Neural progenitor cell (in vitro differentiated cells): ENCODE data around the gene PPFIA2. TPM values are rescaled to one million over a fixed set of nuclear protein-coding genes. Genes with fewer than 3 reads are reported as not detected.

Source experiments
- DNase-seq: peaks from one replicate; pipeline ENCODE4 v3.0.0-alpha.2; 2016; ENCODE audit warnings: low spot score
- H2AFZ ChIP-seq: fragments of 200-600 bp; sonication (generic); replicated peaks from 2 replicates; pipeline ENCODE4 v1.6.1; 2016; ENCODE audit warnings: antibody characterized with exemption
- H3F3A ChIP-seq: fragments of 200-600 bp; sonication (generic); 2 replicates; pipeline ENCODE4 v1.6.1; 2016; ENCODE audit warnings: antibody characterized with exemption, low read depth
- H3K27ac ChIP-seq: fragments of 200-600 bp; sonication (generic); 2 replicates; pipeline ENCODE4 v1.5.1; 2016; ENCODE audit warnings: mild to moderate bottlenecking
- H3K27me3 ChIP-seq: fragments of 200-600 bp; sonication (generic); 2 replicates; pipeline ENCODE4 v1.6.1; 2016; ENCODE audit warnings: mild to moderate bottlenecking, moderate library complexity
- H3K36me3 ChIP-seq: fragments of 200-600 bp; sonication (generic); 2 replicates; pipeline ENCODE4 v1.5.1; 2016
- H3K4me1 ChIP-seq: fragments of 200-600 bp; sonication (generic); 2 replicates; pipeline ENCODE4 v1.6.1; 2016; ENCODE audit warnings: mixed run types
- H3K4me2 ChIP-seq: fragments of 200-600 bp; sonication (generic); 2 replicates; pipeline ENCODE4 v1.6.1; 2016
- H3K4me3 ChIP-seq: fragments of 200-600 bp; sonication (generic); 2 replicates; pipeline ENCODE4 v1.5.1; 2016
- H3K79me2 ChIP-seq: fragments of 200-600 bp; sonication (generic); 2 replicates; pipeline ENCODE4 v1.6.1; 2016; ENCODE audit warnings: low read depth
- H3K9ac ChIP-seq: fragments of 200-600 bp; sonication (generic); 2 replicates; pipeline ENCODE4 v1.6.1; 2016
- H3K9me3 ChIP-seq: fragments of 200-600 bp; sonication (generic); 2 replicates; pipeline ENCODE4 v1.5.1; 2016; ENCODE audit warnings: low read depth
- H4K20me1 ChIP-seq: fragments of 200-600 bp; sonication (generic); 2 replicates; pipeline ENCODE4 v1.6.1; 2016; ENCODE audit warnings: low read depth
- H3K27ac Mint-ChIP-seq: 3 replicates; pipeline ENCODE4 v1.8.0; 2021; ENCODE audit warnings: mixed read lengths
- H3K27me3 Mint-ChIP-seq: 2 replicates; pipeline ENCODE4 v1.8.0; 2022; ENCODE audit warnings: low read depth, mild to moderate bottlenecking, inconsistent platforms, moderate library complexity, mixed read lengths; ENCODE audit not compliant: insufficient read depth
- H3K36me3 Mint-ChIP-seq: 3 replicates; pipeline ENCODE4 v1.8.0; 2021; ENCODE audit warnings: mixed read lengths
- H3K4me1 Mint-ChIP-seq: 3 replicates; pipeline ENCODE4 v1.8.0; 2021; ENCODE audit warnings: mixed read lengths
- H3K4me3 Mint-ChIP-seq: 3 replicates; pipeline ENCODE4 v1.8.0; 2021; ENCODE audit warnings: mild to moderate bottlenecking, moderate library complexity, mixed read lengths
- H3K9me3 Mint-ChIP-seq: 3 replicates; pipeline ENCODE4 v1.8.0; 2020; ENCODE audit warnings: mixed read lengths
- EZH2 ChIP-seq: fragments of 200-600 bp; sonication (generic); IDR thresholded peaks from 2 replicates; pipeline ENCODE4 v1.6.1; 2017; ENCODE audit warnings: antibody characterized with exemption, mild to moderate bottlenecking, moderate library complexity
- EZH2phosphoT487 ChIP-seq: fragments of 200-600 bp; sonication (generic); IDR thresholded peaks from 2 replicates; pipeline ENCODE4 v1.6.1; 2017; ENCODE audit warnings: antibody characterized with exemption
- total RNA-seq: library from RNA; depleted of rRNA; stranded (reverse); fragments of >200 nt; gene quantifications from 2 replicates; pipeline ENCODE4 v1.2.3, GENCODE V29; 2015; ENCODE audit warnings: low replicate concordance
- TF ChIP-seq, protein P1 (sequence below): fragments of 200-600 bp; sonication (generic); IDR thresholded peaks from 2 replicates; pipeline ENCODE4 v1.5.1; 2017; ENCODE audit warnings: antibody characterized with exemption, mild to moderate bottlenecking

Gene PPFIA2
- total RNA-seq, 1 donor from 2014 or later, result 1.4 TPM

DNA sequence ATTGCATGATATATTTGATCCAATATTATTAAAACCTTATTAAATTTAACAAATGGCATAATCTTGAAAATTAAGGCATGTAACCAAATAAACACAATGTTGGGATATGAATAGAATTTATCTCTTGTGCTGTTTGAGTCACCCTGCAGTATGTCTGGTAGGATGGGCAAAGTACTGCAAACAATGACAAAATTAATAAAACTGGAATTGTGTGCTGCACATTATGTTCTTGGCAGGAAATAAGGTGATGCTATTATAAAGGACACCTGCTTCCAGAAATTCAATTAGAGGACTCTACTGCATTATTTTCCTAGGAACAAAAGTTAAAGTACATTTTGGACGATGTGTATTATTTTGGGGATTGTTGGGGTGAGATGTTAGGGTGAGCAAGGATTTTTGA lies 132.7 kb downstream of the PPFIA2 start:
- no peak overlapping the region for H3K27ac Mint-ChIP-seq
- TF ChIP-seq EZH2phosphoT487 (no peak), EZH2 (no peak)
- TF ChIP-seq, protein P1, sequence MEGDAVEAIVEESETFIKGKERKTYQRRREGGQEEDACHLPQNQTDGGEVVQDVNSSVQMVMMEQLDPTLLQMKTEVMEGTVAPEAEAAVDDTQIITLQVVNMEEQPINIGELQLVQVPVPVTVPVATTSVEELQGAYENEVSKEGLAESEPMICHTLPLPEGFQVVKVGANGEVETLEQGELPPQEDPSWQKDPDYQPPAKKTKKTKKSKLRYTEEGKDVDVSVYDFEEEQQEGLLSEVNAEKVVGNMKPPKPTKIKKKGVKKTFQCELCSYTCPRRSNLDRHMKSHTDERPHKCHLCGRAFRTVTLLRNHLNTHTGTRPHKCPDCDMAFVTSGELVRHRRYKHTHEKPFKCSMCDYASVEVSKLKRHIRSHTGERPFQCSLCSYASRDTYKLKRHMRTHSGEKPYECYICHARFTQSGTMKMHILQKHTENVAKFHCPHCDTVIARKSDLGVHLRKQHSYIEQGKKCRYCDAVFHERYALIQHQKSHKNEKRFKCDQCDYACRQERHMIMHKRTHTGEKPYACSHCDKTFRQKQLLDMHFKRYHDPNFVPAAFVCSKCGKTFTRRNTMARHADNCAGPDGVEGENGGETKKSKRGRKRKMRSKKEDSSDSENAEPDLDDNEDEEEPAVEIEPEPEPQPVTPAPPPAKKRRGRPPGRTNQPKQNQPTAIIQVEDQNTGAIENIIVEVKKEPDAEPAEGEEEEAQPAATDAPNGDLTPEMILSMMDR, result no peak
- Histone ChIP-seq H3F3A (peaks cover 21% of the 10 kb centered on the region), H3K36me3 (no peaks in the 10 kb centered on the region), H3K79me2 (no peaks in the 10 kb centered on the region), H3K27me3 (no peaks in the 10 kb centered on the region), H3K4me3 (no peak overlapping the region), H3K9me3 (no peaks in the 10 kb centered on the region), H4K20me1 (no peaks in the 10 kb centered on the region), H2AFZ (no peak overlapping the region), H3K4me2 (no peak overlapping the region), H3K27ac (no peak overlapping the region), H3K9ac (no peak overlapping the region), H3K4me1 (peaks cover 7% of the 10 kb centered on the region)
- H3K27me3 Mint-ChIP-seq, result no peaks in the 10 kb centered on the region
- no peak for DNase-seq
- no peaks in the 10 kb centered on the region for H3K9me3 Mint-ChIP-seq
- no peaks in the 10 kb centered on the region for H3K36me3 Mint-ChIP-seq
- H3K4me3 Mint-ChIP-seq, result no peak overlapping the region
- peaks cover 4% of the 10 kb centered on the region for H3K4me1 Mint-ChIP-seq

DNA sequence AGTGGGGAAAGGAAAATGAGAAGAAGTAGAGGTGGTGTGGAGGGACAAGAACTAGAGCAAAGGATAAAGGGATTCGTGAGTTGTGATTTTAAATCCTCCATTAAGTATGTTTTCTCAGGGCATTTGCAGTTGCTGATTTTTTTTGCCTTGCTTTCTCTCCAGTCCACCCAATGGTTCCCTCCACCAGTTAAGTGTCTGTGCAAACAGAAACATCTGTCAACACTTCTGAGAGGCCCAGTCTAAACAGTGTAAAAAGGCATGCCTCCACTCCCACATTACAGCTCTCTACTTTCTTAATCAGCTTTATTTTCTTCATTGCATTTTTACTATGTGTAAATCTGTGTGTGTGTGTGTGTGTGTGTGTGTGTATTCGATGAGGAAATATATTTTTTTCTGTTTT lies 141.2 kb downstream of the PPFIA2 start:
- H3K4me1 Mint-ChIP-seq, result no peaks in the 10 kb centered on the region
- H3K4me3 ChIP-seq, result no peak overlapping the region
- H3K4me3 Mint-ChIP-seq, result no peak overlapping the region
- no peaks in the 10 kb centered on the region for H3K79me2 ChIP-seq
- H3K4me2 ChIP-seq, result no peak overlapping the region
- H3K9ac ChIP-seq, result no peak overlapping the region
- no peak overlapping the region for H3K27ac ChIP-seq
- H3K27me3 Mint-ChIP-seq, result no peaks in the 10 kb centered on the region
- H3K27ac Mint-ChIP-seq, result no peak overlapping the region
- H3K36me3 ChIP-seq, result no peaks in the 10 kb centered on the region
- H3K36me3 Mint-ChIP-seq, result no peaks in the 10 kb centered on the region
- H2AFZ ChIP-seq, result no peak overlapping the region
- no peaks in the 10 kb centered on the region for H3K27me3 ChIP-seq
- H3K4me1 ChIP-seq, result no peaks in the 10 kb centered on the region
- no peaks in the 10 kb centered on the region for H3K9me3 Mint-ChIP-seq
- no peaks in the 10 kb centered on the region for H3K9me3 ChIP-seq
- H4K20me1 ChIP-seq, result no peaks in the 10 kb centered on the region
- DNase-seq, result no peak
- TF ChIP-seq EZH2phosphoT487 (no peak), EZH2 (no peak)
- TF ChIP-seq, protein P1, result no peak
- H3F3A ChIP-seq, result no peaks in the 10 kb centered on the region

DNA sequence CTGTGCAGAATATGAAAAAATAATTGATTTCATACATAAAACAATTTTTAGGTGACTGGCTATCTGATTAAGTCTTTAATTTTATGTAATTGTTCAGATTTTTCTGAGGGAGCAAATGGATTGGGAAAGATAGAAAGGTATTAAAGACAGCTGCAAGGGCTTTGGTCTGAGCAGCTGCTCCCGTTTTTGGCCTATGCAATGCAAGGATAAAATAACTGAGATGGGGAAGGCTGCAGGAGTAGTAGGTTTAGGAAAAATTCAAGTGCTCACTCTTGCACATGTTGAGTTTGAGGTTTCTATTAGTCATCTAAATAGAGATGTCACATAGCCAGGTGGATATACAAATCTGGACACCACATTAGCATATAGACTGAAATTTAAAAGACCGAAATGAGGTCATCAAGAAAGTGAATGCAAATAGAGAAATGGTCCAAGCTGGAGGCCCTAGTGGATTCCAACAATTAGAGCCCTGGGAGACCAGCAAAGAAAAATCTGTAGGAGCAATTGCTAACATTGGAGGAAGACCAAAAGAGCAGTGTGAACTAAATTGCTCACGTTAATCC lies 144.0 kb downstream of the PPFIA2 start:
- no peak overlapping the region for H3K9ac ChIP-seq
- no peaks in the 10 kb centered on the region for H3K79me2 ChIP-seq
- H3F3A ChIP-seq, result no peaks in the 10 kb centered on the region
- no peak for DNase-seq
- H3K36me3 Mint-ChIP-seq, result no peaks in the 10 kb centered on the region
- H3K27me3 Mint-ChIP-seq, result no peaks in the 10 kb centered on the region
- H3K4me2 ChIP-seq, result no peak overlapping the region
- no peaks in the 10 kb centered on the region for H3K4me1 Mint-ChIP-seq
- H3K27ac ChIP-seq, result no peak overlapping the region
- no peak overlapping the region for H3K4me3 Mint-ChIP-seq
- no peaks in the 10 kb centered on the region for H3K9me3 ChIP-seq
- no peak overlapping the region for H3K4me3 ChIP-seq
- TF ChIP-seq EZH2, result no peak
- TF ChIP-seq EZH2phosphoT487, result no peak
- TF ChIP-seq, protein P1, result no peak
- H3K9me3 Mint-ChIP-seq, result no peaks in the 10 kb centered on the region
- H4K20me1 ChIP-seq, result no peaks in the 10 kb centered on the region
- H3K27ac Mint-ChIP-seq, result no peak overlapping the region
- H2AFZ ChIP-seq, result no peak overlapping the region
- H3K36me3 ChIP-seq, result no peaks in the 10 kb centered on the region
- H3K27me3 ChIP-seq, result no peaks in the 10 kb centered on the region
- H3K4me1 ChIP-seq, result no peaks in the 10 kb centered on the region
